Liver (tissue), 9 donors: ENCODE data around the gene AKT3. TPM values are rescaled to one million over a fixed set of nuclear protein-coding genes. Genes with fewer than 3 reads are reported as not detected.

Experiments used
- DNase-seq: peaks from one replicate; pipeline ENCODE4 v3.0.0-alpha.2; 2017; ENCODE audit warnings: low spot score
- H3K27ac ChIP-seq, 2 donors: one replicate each; pipeline ENCODE4 v1.7.0; 2013; ENCODE audit warnings: inconsistent platforms in 2 of 2, low read length in 2 of 2, control low read depth in 1 of 2, low read depth in 1 of 2, mild to moderate bottlenecking in 1 of 2
- H3K27me3 ChIP-seq, 4 donors: one replicate each; pipeline versions ENCODE4 v1.6.1 to v1.7.0; 2013; ENCODE audit warnings: low read length in 3 of 4, inconsistent platforms in 1 of 4, mild to moderate bottlenecking in 1 of 4, moderate library complexity in 1 of 4; ENCODE audit not compliant: control insufficient read depth in 4 of 4, insufficient read depth in 4 of 4
- H3K36me3 ChIP-seq, 4 donors: one replicate each; pipeline versions ENCODE4 v1.6.1 to v1.7.0; 2013; ENCODE audit warnings: low read length in 3 of 4, mild to moderate bottlenecking in 3 of 4, low read depth in 1 of 4, moderate library complexity in 1 of 4; ENCODE audit not compliant: control insufficient read depth in 4 of 4, insufficient read depth in 3 of 4
- H3K4me1 ChIP-seq, 4 donors: one replicate each; pipeline versions ENCODE4 v1.6.1 to v1.7.0; 2013; ENCODE audit warnings: low read length in 3 of 4, mild to moderate bottlenecking in 3 of 4, moderate library complexity in 1 of 4; ENCODE audit not compliant: control insufficient read depth in 4 of 4, insufficient read depth in 4 of 4
- H3K4me3 ChIP-seq, 3 donors: one replicate each; pipeline versions ENCODE4 v1.6.1 to v1.7.0; 2013; ENCODE audit warnings: low read length in 3 of 3, control low read depth in 1 of 3, low read depth in 1 of 3, mild to moderate bottlenecking in 1 of 3
- H3K9ac ChIP-seq, 2 donors: one replicate each; pipeline ENCODE4 v1.7.0; 2013; ENCODE audit warnings: low read length in 2 of 2, mild to moderate bottlenecking in 2 of 2, moderate library complexity in 2 of 2, control low read depth in 1 of 2, low read depth in 1 of 2
- H3K9me3 ChIP-seq, 4 donors: one replicate each; pipeline versions ENCODE4 v1.6.1 to v1.7.0; 2013; ENCODE audit warnings: low read length in 3 of 4; ENCODE audit not compliant: control insufficient read depth in 4 of 4
- CTCF ChIP-seq: fragments of 150-350 bp; IDR thresholded peaks from 2 replicates; pipeline ENCODE4 v1.5.1; 2017; ENCODE audit warnings: improper control_type of control experiment, low read depth, low read length; ENCODE audit not compliant: missing input control
- EGR1 ChIP-seq, 2 donors: IDR thresholded peaks; 2 replicates each; pipeline ENCODE4 v1.6.1; 2016 to 2018; ENCODE audit warnings: antibody characterized with exemption in 2 of 2, low read depth in 2 of 2
- FOXA1 ChIP-seq: IDR thresholded peaks from 2 replicates; pipeline ENCODE4 v1.6.1; 2016; ENCODE audit warnings: antibody characterized with exemption
- FOXA2 ChIP-seq: IDR thresholded peaks from 2 replicates; pipeline ENCODE4 v1.6.1; 2016; ENCODE audit warnings: antibody characterized with exemption
- GABPA ChIP-seq, 2 donors: IDR thresholded peaks in 1 of 2; conservative IDR thresholded peaks in 1 of 2; 2 replicates each; pipeline ENCODE4 v1.6.1; 2016; ENCODE audit warnings: antibody characterized with exemption in 2 of 2, mild to moderate bottlenecking in 1 of 2, moderate library complexity in 1 of 2
- HNF4A ChIP-seq, 2 donors: conservative IDR thresholded peaks; 2 replicates each; pipeline ENCODE4 v1.6.1; 2016; ENCODE audit warnings: antibody characterized with exemption in 2 of 2, mild to moderate bottlenecking in 2 of 2
- HNF4G ChIP-seq: IDR thresholded peaks from 2 replicates; pipeline ENCODE4 v1.6.1; 2016; ENCODE audit warnings: antibody characterized with exemption
- JUND ChIP-seq, 2 donors: IDR thresholded peaks; 2 replicates each; pipeline ENCODE4 v1.6.1; 2016; ENCODE audit warnings: antibody characterized with exemption in 2 of 2
- RAD21 ChIP-seq, 2 donors: IDR thresholded peaks; 2 replicates each; pipeline ENCODE4 v1.6.1; 2016; ENCODE audit warnings: antibody characterized with exemption in 2 of 2, mild to moderate bottlenecking in 2 of 2
- RXRA ChIP-seq, 2 donors: IDR thresholded peaks; 2 replicates each; pipeline ENCODE4 v1.6.1; 2017 to 2018; ENCODE audit warnings: antibody characterized with exemption in 2 of 2, mild to moderate bottlenecking in 1 of 2
- YY1 ChIP-seq: IDR thresholded peaks from 2 replicates; pipeline ENCODE4 v1.6.1; 2016; ENCODE audit warnings: antibody characterized with exemption, mild to moderate bottlenecking
- WGBS: extraction: QIAGEN DNeasy Blood & Tissue Kit; methylation state at CpG from one replicate; pipeline ENCODE4 v1.1.7; 2013; 5-methylcytosine and 5-hydroxymethylcytosine counted together
- polyA plus RNA-seq, 2 donors: library from polyadenylated mRNA; stranded (reverse) in 1 of 2; unstranded in 1 of 2; fragments of 200-250 nt in 1 of 2; fragments of >200 nt in 1 of 2; fragmentation: Nextera tagmentation in 1 of 2; extraction: Ambion mirVana in 1 of 2; gene quantifications; one replicate each; pipeline versions ENCODE4 v1.2.1 to v1.2.3, GENCODE V29; 2013 to 2015
- total RNA-seq, 2 donors: library from RNA; depleted of rRNA; stranded (reverse); fragments of >200 nt; gene quantifications; one replicate each; pipeline ENCODE4 v1.2.3, GENCODE V29; 2014
- TF ChIP-seq, protein P1 (sequence below): IDR thresholded peaks from 2 replicates; pipeline ENCODE4 v1.6.1; 2016; ENCODE audit warnings: antibody characterized with exemption
- TF ChIP-seq, protein P2 (sequence below): IDR thresholded peaks from 2 replicates; pipeline ENCODE4 v1.6.1; 2016; ENCODE audit warnings: antibody characterized with exemption, mild to moderate bottlenecking
- TF ChIP-seq, protein P3 (sequence below): IDR thresholded peaks from 2 replicates; pipeline ENCODE4 v1.6.1; 2016; ENCODE audit warnings: antibody characterized with exemption
- TF ChIP-seq, protein P4 (sequence below): IDR thresholded peaks from 2 replicates; pipeline ENCODE4 v1.6.1; 2016; ENCODE audit warnings: antibody characterized with exemption
- donor health status: healthy.
- donor health status: healthy.
- donor health status: healthy.
- donor health status: healthy.
- donor health status: healthy.

Gene AKT3
- total and polyA plus RNA-seq, 4 donors, result 1.7 to 7.6 (median 2.8) TPM

- Histone ChIP-seq H3K4me1 (peaks cover 0 to 5% (median 0%) of the 10 kb centered on the region in 4 donors), H3K4me3 (no peak overlapping the region), H3K9ac (no peak overlapping the region), H3K9me3 (no peaks in the 10 kb centered on the region), H3K36me3 (no peaks in the 10 kb centered on the region), H3K27me3 (no peaks in the 10 kb centered on the region), H3K27ac (no peak overlapping the region)
- DNase-seq, result no peak
- 79% methylated on average over 3 of the region's 3 CpGs for WGBS
- TF ChIP-seq CTCF (no peak), GABPA (IDR thresholded peaks at IDR 0.05 in 1 of 2, conservative IDR thresholded peaks at IDR 0.05 in 1 of 2) (no peak), RXRA (IDR thresholded peaks at IDR 0.05) (no peak), JUND (IDR thresholded peaks at IDR 0.05) (no peak), HNF4A (conservative IDR thresholded peaks at IDR 0.05) (no peak), RAD21 (IDR thresholded peaks at IDR 0.05) (no peak)
- TF ChIP-seq, protein P1, sequence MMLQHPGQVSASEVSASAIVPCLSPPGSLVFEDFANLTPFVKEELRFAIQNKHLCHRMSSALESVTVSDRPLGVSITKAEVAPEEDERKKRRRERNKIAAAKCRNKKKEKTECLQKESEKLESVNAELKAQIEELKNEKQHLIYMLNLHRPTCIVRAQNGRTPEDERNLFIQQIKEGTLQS, result no peak
- TF ChIP-seq, protein P2, sequence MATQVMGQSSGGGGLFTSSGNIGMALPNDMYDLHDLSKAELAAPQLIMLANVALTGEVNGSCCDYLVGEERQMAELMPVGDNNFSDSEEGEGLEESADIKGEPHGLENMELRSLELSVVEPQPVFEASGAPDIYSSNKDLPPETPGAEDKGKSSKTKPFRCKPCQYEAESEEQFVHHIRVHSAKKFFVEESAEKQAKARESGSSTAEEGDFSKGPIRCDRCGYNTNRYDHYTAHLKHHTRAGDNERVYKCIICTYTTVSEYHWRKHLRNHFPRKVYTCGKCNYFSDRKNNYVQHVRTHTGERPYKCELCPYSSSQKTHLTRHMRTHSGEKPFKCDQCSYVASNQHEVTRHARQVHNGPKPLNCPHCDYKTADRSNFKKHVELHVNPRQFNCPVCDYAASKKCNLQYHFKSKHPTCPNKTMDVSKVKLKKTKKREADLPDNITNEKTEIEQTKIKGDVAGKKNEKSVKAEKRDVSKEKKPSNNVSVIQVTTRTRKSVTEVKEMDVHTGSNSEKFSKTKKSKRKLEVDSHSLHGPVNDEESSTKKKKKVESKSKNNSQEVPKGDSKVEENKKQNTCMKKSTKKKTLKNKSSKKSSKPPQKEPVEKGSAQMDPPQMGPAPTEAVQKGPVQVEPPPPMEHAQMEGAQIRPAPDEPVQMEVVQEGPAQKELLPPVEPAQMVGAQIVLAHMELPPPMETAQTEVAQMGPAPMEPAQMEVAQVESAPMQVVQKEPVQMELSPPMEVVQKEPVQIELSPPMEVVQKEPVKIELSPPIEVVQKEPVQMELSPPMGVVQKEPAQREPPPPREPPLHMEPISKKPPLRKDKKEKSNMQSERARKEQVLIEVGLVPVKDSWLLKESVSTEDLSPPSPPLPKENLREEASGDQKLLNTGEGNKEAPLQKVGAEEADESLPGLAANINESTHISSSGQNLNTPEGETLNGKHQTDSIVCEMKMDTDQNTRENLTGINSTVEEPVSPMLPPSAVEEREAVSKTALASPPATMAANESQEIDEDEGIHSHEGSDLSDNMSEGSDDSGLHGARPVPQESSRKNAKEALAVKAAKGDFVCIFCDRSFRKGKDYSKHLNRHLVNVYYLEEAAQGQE, result no peak
- TF ChIP-seq, protein P3, sequence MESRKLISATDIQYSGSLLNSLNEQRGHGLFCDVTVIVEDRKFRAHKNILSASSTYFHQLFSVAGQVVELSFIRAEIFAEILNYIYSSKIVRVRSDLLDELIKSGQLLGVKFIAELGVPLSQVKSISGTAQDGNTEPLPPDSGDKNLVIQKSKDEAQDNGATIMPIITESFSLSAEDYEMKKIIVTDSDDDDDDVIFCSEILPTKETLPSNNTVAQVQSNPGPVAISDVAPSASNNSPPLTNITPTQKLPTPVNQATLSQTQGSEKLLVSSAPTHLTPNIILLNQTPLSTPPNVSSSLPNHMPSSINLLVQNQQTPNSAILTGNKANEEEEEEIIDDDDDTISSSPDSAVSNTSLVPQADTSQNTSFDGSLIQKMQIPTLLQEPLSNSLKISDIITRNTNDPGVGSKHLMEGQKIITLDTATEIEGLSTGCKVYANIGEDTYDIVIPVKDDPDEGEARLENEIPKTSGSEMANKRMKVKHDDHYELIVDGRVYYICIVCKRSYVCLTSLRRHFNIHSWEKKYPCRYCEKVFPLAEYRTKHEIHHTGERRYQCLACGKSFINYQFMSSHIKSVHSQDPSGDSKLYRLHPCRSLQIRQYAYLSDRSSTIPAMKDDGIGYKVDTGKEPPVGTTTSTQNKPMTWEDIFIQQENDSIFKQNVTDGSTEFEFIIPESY, result no peak
These were observed 148.2 kb downstream of the AKT3 start for GRCh38 chr1:243701872-243702271.

DNA sequence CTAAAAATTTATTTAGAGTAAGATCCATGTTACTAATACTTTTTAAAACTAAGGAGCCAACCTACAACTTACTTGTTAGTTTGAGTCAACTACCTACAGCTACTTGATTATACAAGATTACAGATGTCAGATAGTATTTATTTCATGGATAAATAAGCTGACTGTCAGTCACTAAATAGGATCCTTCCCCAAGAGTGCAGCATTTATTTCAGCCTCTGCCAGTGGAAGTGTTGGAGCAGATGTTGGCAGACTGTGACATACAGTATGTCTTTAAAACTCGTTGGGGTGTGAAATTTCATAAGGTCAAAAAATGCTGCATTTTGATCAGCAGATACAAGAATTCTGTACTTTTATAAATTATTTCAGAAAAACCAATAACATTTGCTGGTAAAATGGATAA, 156.2 kb downstream of the AKT3 start:
- H3K27ac ChIP-seq, result no peak overlapping the region
- no peaks in the 10 kb centered on the region for H3K9me3 ChIP-seq
- DNase-seq, result no peak
- no peaks in the 10 kb centered on the region for H3K27me3 ChIP-seq
- peaks cover 0 to 5% (median 0%) of the 10 kb centered on the region in 4 donors for H3K4me1 ChIP-seq
- H3K9ac ChIP-seq, result no peak overlapping the region
- no peak overlapping the region for H3K4me3 ChIP-seq
- 88% methylated on average over 1 of the region's 1 CpG for WGBS
- H3K36me3 ChIP-seq, result no peaks in the 10 kb centered on the region
- no peak for TF ChIP-seq FOXA1
- TF ChIP-seq, protein P3, result no peak
- TF ChIP-seq, protein P2, result no peak
- no peak for TF ChIP-seq FOXA2
- no peak for TF ChIP-seq RAD21 (IDR thresholded peaks at IDR 0.05)
- TF ChIP-seq HNF4G, result no peak
- no peak for TF ChIP-seq CTCF
- TF ChIP-seq, protein P4, sequence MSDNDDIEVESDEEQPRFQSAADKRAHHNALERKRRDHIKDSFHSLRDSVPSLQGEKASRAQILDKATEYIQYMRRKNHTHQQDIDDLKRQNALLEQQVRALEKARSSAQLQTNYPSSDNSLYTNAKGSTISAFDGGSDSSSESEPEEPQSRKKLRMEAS, result no peak
- TF ChIP-seq RXRA (IDR thresholded peaks at IDR 0.05), result no peak
- no peak for TF ChIP-seq YY1
- TF ChIP-seq EGR1 (IDR thresholded peaks at IDR 0.05; ENCODE audit: low read depth in 2 of 2), result no peak
- no peak for TF ChIP-seq JUND (IDR thresholded peaks at IDR 0.05)
